Kidney (tissue), 14 donors: ENCODE results near the gene AMIGO1. TPM values are rescaled to one million over a fixed set of nuclear protein-coding genes. Genes with fewer than 3 reads are reported as not detected.

ENCODE experiments used
- DNase-seq, 5 donors: peaks; one replicate each; pipeline ENCODE4 v3.0.0-alpha.2; 2013 to 2020
- FAIRE-seq: peaks from 2 replicates; lab custom pipeline; 2012; peaks lifted over from hg19 to GRCh38; lab: Jason Lieb, UNC
- H3K27ac ChIP-seq, 2 donors: one replicate each; pipeline ENCODE4 v1.7.0; 2013; ENCODE audit warnings: low read depth in 2 of 2, low read length in 2 of 2, inconsistent platforms in 1 of 2
- H3K27me3 ChIP-seq: one replicate; pipeline ENCODE4 v1.7.1; 2013; ENCODE audit warnings: low read length, inconsistent platforms; ENCODE audit not compliant: control insufficient read depth, insufficient read depth
- H3K36me3 ChIP-seq, 3 donors: one replicate each; pipeline versions ENCODE4 v1.7.0 to v1.7.1; 2013; ENCODE audit warnings: low read length in 3 of 3, control low read depth in 1 of 3, inconsistent platforms in 1 of 3; ENCODE audit not compliant: insufficient read depth in 3 of 3, control insufficient read depth in 2 of 3
- H3K4me1 ChIP-seq, 3 donors: one replicate each; pipeline versions ENCODE4 v1.7.0 to v1.7.1; 2013; ENCODE audit warnings: low read length in 3 of 3, inconsistent platforms in 1 of 3, low read depth in 1 of 3; ENCODE audit not compliant: control insufficient read depth in 2 of 3, insufficient read depth in 2 of 3
- H3K4me3 ChIP-seq, 3 donors: one replicate each; pipeline versions ENCODE4 v1.7.0 to v1.8.1; 2013; ENCODE audit warnings: low read length in 3 of 3, control low read depth in 1 of 3, inconsistent platforms in 1 of 3
- H3K9ac ChIP-seq, 3 donors: one replicate each; pipeline versions ENCODE4 v1.7.0 to v1.7.1; 2013; ENCODE audit warnings: low read length in 3 of 3, control low read depth in 1 of 3, inconsistent platforms in 1 of 3
- H3K9me3 ChIP-seq, 3 donors: one replicate each; pipeline versions ENCODE4 v1.7.0 to v1.7.1; 2013; ENCODE audit warnings: low read length in 3 of 3, control low read depth in 1 of 3, inconsistent platforms in 1 of 3; ENCODE audit not compliant: control insufficient read depth in 2 of 3, insufficient read depth in 1 of 3
- CTCF ChIP-seq: IDR thresholded peaks from 3 replicates; pipeline ENCODE4 v1.5.1; 2012; ENCODE audit warnings: mild to moderate bottlenecking, moderate library complexity, borderline replicate concordance; ENCODE audit not compliant: insufficient read depth; ENCODE audit errors: extremely low read depth
- intact Hi-C: fragments of 100-400 bp; cut with DNase I; formaldehyde crosslinking; loops from one replicate; pipeline ENCODE4 v1.11.1; 2022
- polyA plus RNA-seq: library from polyadenylated mRNA; stranded (reverse); fragments of 350-450 nt; fragmentation: Illumina TruSeq; extraction: RNeasy Lipid Tissue Mini Kit (QIAGEN cat#74804); gene quantifications from one replicate; pipeline ENCODE4 v1.2.3, GENCODE V29; 2014; ENCODE audit warnings: low read depth, low replicate concordance; ENCODE audit not compliant: insufficient read depth
- total RNA-seq: library from RNA; stranded (reverse); fragmentation: NEBNext Ultra II Directional; extraction: Animal tissue kit (Norgen Biotek cat#: 25700); gene quantifications from one replicate; pipeline ENCODE4 v1.2.1, GENCODE V29; 2021
- donor health status: control.
- donor health status: control.
- donor health status: control.
- donor health status: control.
- donor health status: control.
- donor health status: DM: yes; HTN: yes; CAD: no.
- donor health status: Normal renal cell carcinoma (clear cell type).

AMIGO1 gene
- total and polyA plus RNA-seq, 2 donors from 2014 or later, result 5.1 to 8.5 TPM

- no peak for FAIRE-seq
- no peak overlapping the region for H3K27ac ChIP-seq
- H3K9me3 ChIP-seq, result no peaks in the 10 kb centered on the region
- no peaks in the 10 kb centered on the region for H3K27me3 ChIP-seq
- TF ChIP-seq CTCF, result no peak
- no peak overlapping the region for H3K4me3 ChIP-seq
- intact Hi-C loops, result no loop called here
- peaks cover 0 to 10% (median 9%) of the 10 kb centered on the region in 3 donors for H3K4me1 ChIP-seq
- no peak for DNase-seq
- H3K36me3 ChIP-seq, result peaks cover 0 to 4% (median 0%) of the 10 kb centered on the region in 3 donors
- no peak overlapping the region for H3K9ac ChIP-seq
These were observed 21.3 kb downstream of the AMIGO1 start for GRCh38 chr1:109488201-109488600.

GRCh38 chr1:109487261-109487660, 22.3 kb downstream of the AMIGO1 start:
- no peak for TF ChIP-seq CTCF
- Histone ChIP-seq H3K4me1 (peaks cover 0 to 14% (median 12%) of the 10 kb centered on the region in 3 donors), H3K36me3 (peaks cover 0 to 4% (median 0%) of the 10 kb centered on the region in 3 donors), H3K27ac (no peak overlapping the region), H3K4me3 (no peak overlapping the region), H3K27me3 (no peaks in the 10 kb centered on the region), H3K9ac (no peak overlapping the region), H3K9me3 (no peaks in the 10 kb centered on the region)
- no peak for FAIRE-seq
- DNase-seq, result no peak
- intact Hi-C loops, result no loop called here

- no peak overlapping the region for H3K9ac ChIP-seq
- no peak for TF ChIP-seq CTCF
- H3K27me3 ChIP-seq, result no peaks in the 10 kb centered on the region
- peaks cover 0 to 4% (median under 1%) of the 10 kb centered on the region in 3 donors for H3K36me3 ChIP-seq
- peaks cover 0 to 14% (median 12%) of the 10 kb centered on the region in 3 donors for H3K4me1 ChIP-seq
- no peak for DNase-seq
- no peaks in the 10 kb centered on the region for H3K9me3 ChIP-seq
- H3K4me3 ChIP-seq, result peak overlapping the region in 1 of 3 donors; percentile 88
- intact Hi-C loops, result no loop called here
- FAIRE-seq, result no peak
- H3K27ac ChIP-seq, result no peak overlapping the region
These were observed 24.5 kb downstream of the AMIGO1 start for GRCh38 chr1:109485001-109485400.

GRCh38 chr1:109484519-109484975, 25.0 kb downstream of the AMIGO1 start:
- H3K36me3 ChIP-seq, result peaks cover 0 to 5% (median 4%) of the 10 kb centered on the region in 3 donors
- no peak for TF ChIP-seq CTCF
- intact Hi-C loops, result no loop called here
- H3K27ac ChIP-seq, result no peak overlapping the region
- FAIRE-seq (no peak), DNase-seq (peak in 1 of 5 donors; percentile 32)
- H3K9ac ChIP-seq, result peak overlapping the region; percentile 33 to 90 (median 53)
- H3K4me3 ChIP-seq, result peak overlapping the region; percentile 79 to 88 (median 86)
- H3K27me3 ChIP-seq, result no peaks in the 10 kb centered on the region
- no peaks in the 10 kb centered on the region for H3K9me3 ChIP-seq
- H3K4me1 ChIP-seq, result peaks cover 0 to 14% (median 12%) of the 10 kb centered on the region in 3 donors
